ENCODE measurements around the gene HPS4. TPM values are rescaled to one million over a fixed set of nuclear protein-coding genes. Genes with fewer than 3 reads are reported as not detected.

HPS4 gene
- total RNA-seq, 1 experiment from 2014 or later: 40.7 TPM

DNA sequence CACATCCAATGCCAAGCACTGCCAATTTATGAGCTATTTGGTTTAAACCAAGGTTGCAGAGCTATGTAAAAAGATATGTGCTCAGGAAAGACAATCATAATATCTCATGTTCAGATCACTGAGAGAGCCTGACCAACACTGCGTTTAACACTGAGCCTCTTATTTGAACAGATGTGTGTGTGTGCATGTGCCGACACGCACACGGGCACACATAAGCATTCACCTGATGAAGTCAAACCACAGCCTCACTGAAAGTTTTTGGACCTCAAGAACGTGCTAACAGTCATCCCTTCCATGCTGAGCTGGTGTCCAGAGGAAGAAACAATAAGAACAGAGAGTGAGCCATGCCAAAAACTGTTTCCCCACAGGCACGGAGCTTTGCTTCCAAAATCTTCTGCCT lies 23.4 kb downstream of the HPS4 start:
- no peak for DNase-seq
- intact Hi-C loops (cut with micrococcal nuclease; ENCODE audit: unreplicated experiment): loop anchor here (10.0 kb wide), 1 partner anchor 95 kb away; no protein-coding TSS in a partner anchor
- Mint-ChIP-seq H3K36me3 (ENCODE audit: insufficient read depth, unreplicated experiment) (peaks cover 28% of the 10 kb centered on the region), H3K4me1 (ENCODE audit: low read depth, unreplicated experiment) (no peaks in the 10 kb centered on the region), H3K27me3 (ENCODE audit: unreplicated experiment) (no peaks in the 10 kb centered on the region), H3K9me3 (ENCODE audit: low read depth, unreplicated experiment) (no peaks in the 10 kb centered on the region), H3K4me3 (ENCODE audit: low read depth, unreplicated experiment) (no peak overlapping the region), H3K27ac (ENCODE audit: unreplicated experiment) (no peak overlapping the region)
- no TSS peak for BruUV-seq (replicated peaks)
- CTCF ChIA-PET: interaction anchor here (0.6 kb wide), 1 partner anchor 96 kb away, joined by 9 read pairs; no protein-coding TSS in a partner anchor
- no peak for TF ChIP-seq CTCF (IDR thresholded peaks at IDR 0.05; ENCODE audit: unreplicated experiment)

DNA sequence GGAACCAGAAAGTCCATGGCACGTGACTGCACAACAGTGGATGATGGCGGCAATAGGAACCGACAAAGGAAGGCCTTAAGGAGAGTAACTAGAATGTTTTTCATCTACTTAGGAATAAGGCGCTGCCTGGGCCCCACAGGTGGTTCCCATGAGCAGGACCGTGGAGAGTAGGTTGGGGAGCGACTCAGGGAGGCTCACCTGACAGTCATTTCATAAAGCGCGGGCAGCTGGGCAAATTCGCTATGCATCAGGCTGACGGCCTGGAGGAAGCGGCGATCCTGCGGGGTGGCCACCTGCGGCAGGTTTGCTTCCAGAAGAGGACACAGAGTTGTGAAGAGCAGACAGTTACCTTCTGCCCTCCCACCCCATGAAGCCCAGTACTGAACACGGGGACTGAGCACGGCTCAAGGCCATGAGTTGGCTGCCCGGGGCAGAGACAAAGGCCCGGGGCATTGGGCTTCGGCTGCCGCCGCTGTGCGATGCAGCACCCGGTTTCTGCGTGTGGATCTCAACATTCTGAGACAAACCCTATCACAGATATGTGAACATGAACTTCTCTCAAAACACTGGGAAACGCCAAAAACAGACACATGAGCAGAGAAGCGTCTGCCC lies 25.8 kb downstream of the HPS4 start:
- no TSS peak for BruUV-seq (replicated peaks)
- DNase-seq: no peak
- CTCF ChIA-PET: interaction anchor here (0.7 to 0.9 kb wide), 3 partner anchors 16 to 93 kb away, joined by 4 to 5 read pairs (median 4); partner anchors contain the start of gene TFIP11
- Mint-ChIP-seq H3K9me3 (ENCODE audit: low read depth, unreplicated experiment) (no peaks in the 10 kb centered on the region), H3K27ac (ENCODE audit: unreplicated experiment) (no peak overlapping the region), H3K4me1 (ENCODE audit: low read depth, unreplicated experiment) (no peaks in the 10 kb centered on the region), H3K4me3 (ENCODE audit: low read depth, unreplicated experiment) (no peak overlapping the region), H3K27me3 (ENCODE audit: unreplicated experiment) (no peaks in the 10 kb centered on the region), H3K36me3 (ENCODE audit: insufficient read depth, unreplicated experiment) (peaks cover 21% of the 10 kb centered on the region)
- no peak for TF ChIP-seq CTCF (IDR thresholded peaks at IDR 0.05; ENCODE audit: unreplicated experiment)
- intact Hi-C loops (cut with micrococcal nuclease; ENCODE audit: unreplicated experiment): no loop called here

DNA sequence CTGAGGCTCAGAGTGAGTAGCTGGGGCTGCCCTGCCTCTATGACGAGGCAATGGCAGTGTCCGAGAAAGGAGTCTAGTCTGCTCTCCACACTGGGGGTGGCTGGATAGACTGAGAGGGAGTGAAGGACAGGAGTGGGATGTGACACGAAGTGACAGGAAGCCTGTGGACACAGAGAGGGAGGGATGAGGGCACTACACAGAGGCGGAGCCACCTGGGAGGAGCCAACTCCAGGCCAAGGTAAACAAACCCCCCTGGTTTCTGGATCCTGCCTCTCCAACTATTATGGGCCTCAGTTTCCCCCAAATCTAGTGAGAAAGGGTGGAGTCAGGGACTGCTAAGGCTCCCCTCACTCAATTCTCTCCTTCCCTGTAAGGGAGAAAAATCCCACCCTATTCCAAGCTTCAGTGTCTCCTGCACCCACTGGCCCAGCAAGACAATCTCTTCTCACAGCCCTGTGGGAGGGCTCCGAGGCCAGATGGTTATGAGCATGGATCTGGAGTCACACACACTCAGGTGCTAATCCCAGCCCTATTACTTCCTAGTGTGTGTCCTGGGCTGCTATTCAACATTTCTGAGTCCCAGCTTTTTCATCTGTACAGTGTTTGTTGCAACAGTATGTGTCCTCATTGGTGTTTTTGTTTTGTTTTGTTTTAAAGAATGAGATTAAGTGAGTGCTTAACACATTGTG lies 29.6 kb downstream of the HPS4 start:
- no peak overlapping the region for H3K4me3 Mint-ChIP-seq (ENCODE audit: low read depth, unreplicated experiment)
- peaks cover 23% of the 10 kb centered on the region for H3K36me3 Mint-ChIP-seq (ENCODE audit: insufficient read depth, unreplicated experiment)
- intact Hi-C loops (cut with micrococcal nuclease; ENCODE audit: unreplicated experiment): no loop called here
- no peak for DNase-seq
- no TSS peak for BruUV-seq (replicated peaks)
- CTCF ChIA-PET: no interaction called here
- H3K9me3 Mint-ChIP-seq (ENCODE audit: low read depth, unreplicated experiment): no peaks in the 10 kb centered on the region
- H3K27me3 Mint-ChIP-seq (ENCODE audit: unreplicated experiment): no peaks in the 10 kb centered on the region
- no peaks in the 10 kb centered on the region for H3K4me1 Mint-ChIP-seq (ENCODE audit: low read depth, unreplicated experiment)
- H3K27ac Mint-ChIP-seq (ENCODE audit: unreplicated experiment): no peak overlapping the region
- TF ChIP-seq CTCF (IDR thresholded peaks at IDR 0.05; ENCODE audit: unreplicated experiment): no peak

- H3K27me3 Mint-ChIP-seq (ENCODE audit: unreplicated experiment): no peaks in the 10 kb centered on the region
- CTCF ChIA-PET: interaction anchor here (0.6 kb wide), 1 partner anchor 11 kb away, joined by 5 read pairs; no protein-coding TSS in a partner anchor
- H3K4me1 Mint-ChIP-seq (ENCODE audit: low read depth, unreplicated experiment): no peaks in the 10 kb centered on the region
- H3K4me3 Mint-ChIP-seq (ENCODE audit: low read depth, unreplicated experiment): no peak overlapping the region
- H3K9me3 Mint-ChIP-seq (ENCODE audit: low read depth, unreplicated experiment): no peaks in the 10 kb centered on the region
- no peak overlapping the region for H3K27ac Mint-ChIP-seq (ENCODE audit: unreplicated experiment)
- TF ChIP-seq CTCF (IDR thresholded peaks at IDR 0.05; ENCODE audit: unreplicated experiment): no peak
- peaks cover 23% of the 10 kb centered on the region for H3K36me3 Mint-ChIP-seq (ENCODE audit: insufficient read depth, unreplicated experiment)
- no peak for DNase-seq
- intact Hi-C loops (cut with micrococcal nuclease; ENCODE audit: unreplicated experiment): no loop called here
- no TSS peak for BruUV-seq (replicated peaks)
Measured at GRCh38 chr22:26453216-26453615, 30.4 kb downstream of the HPS4 start.

All from Calu3 (cell line).